Measurements from ENCODE around the gene TMIGD1. TPM values are rescaled to one million over a fixed set of nuclear protein-coding genes. Genes with fewer than 3 reads are reported as not detected.

The TMIGD1 gene
- total and polyA plus RNA-seq, 12 donors = not detected

DNA sequence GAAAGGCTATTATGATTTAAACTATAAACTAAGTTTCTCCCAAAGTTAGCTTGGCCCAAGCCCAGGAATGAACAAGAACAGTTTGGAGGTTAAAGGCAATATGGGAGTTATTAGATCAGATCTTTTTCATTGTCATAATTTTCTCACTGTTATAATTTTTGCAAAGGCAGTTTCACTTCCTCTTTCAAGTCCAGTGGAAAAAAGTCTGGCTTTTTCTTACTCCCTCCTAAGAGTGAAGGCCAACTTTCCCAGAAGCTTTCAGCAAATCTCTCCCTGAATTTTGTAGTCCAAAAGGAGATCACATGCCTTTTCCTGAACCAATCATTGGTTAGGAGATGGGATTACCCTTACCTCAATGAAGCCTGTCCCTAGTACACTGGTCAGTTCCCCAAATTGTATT is 33.0 kb downstream of the TMIGD1 start:
- Histone ChIP-seq H3K27ac (no peak overlapping the region), H3K4me3 (no peak overlapping the region), H3K4me1 (no peaks in the 10 kb centered on the region), H3K9me3 (peaks cover 0 to 7% (median 0%) of the 10 kb centered on the region in 11 donors), H3K27me3 (peaks cover 0 to 6% (median 0%) of the 10 kb centered on the region in 7 donors), H3K36me3 (no peaks in the 10 kb centered on the region)
- DNase-seq (no peak), ATAC-seq (no peak)
- TF ChIP-seq, protein P1, sequence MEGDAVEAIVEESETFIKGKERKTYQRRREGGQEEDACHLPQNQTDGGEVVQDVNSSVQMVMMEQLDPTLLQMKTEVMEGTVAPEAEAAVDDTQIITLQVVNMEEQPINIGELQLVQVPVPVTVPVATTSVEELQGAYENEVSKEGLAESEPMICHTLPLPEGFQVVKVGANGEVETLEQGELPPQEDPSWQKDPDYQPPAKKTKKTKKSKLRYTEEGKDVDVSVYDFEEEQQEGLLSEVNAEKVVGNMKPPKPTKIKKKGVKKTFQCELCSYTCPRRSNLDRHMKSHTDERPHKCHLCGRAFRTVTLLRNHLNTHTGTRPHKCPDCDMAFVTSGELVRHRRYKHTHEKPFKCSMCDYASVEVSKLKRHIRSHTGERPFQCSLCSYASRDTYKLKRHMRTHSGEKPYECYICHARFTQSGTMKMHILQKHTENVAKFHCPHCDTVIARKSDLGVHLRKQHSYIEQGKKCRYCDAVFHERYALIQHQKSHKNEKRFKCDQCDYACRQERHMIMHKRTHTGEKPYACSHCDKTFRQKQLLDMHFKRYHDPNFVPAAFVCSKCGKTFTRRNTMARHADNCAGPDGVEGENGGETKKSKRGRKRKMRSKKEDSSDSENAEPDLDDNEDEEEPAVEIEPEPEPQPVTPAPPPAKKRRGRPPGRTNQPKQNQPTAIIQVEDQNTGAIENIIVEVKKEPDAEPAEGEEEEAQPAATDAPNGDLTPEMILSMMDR (IDR thresholded peaks at IDR 0.05) = no peak
- intact Hi-C loops (cut with DNase I) = loop anchor here in 1 of 10 donors (5.0 kb wide), 1 partner anchor 36 kb away; no protein-coding TSS in a partner anchor

DNA sequence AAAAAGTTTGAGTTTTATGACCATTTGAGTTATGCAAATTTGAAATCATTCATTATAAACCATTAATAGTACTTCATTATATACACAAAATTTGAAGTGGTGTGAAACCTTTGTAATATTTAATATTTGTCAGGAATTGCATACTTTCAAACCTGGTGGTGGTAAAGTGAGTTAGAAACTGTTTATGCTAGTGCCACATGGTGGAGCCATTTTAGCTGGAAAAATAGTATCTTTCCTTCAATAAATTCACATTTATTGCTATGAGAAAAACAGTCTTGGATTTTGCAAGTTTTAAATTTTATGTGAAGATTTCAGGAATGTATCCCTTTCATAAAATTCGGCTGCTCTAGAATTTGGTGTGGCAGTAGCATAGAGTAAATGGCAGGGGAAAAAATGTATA is 34.9 kb downstream of the TMIGD1 start:
- Histone ChIP-seq H3K27me3 (no peaks in the 10 kb centered on the region), H3K27ac (no peak overlapping the region), H3K4me3 (no peak overlapping the region), H3K36me3 (no peaks in the 10 kb centered on the region), H3K4me1 (no peaks in the 10 kb centered on the region), H3K9me3 (peaks cover 0 to 7% (median 0%) of the 10 kb centered on the region in 11 donors)
- intact Hi-C loops (cut with DNase I) = loop anchor here in 1 of 10 donors (10.0 kb wide), 1 partner anchor 76 kb away; the partner anchor contains the start of gene CPD
- DNase-seq = no peak
- TF ChIP-seq, protein P1 (IDR thresholded peaks at IDR 0.05) = no peak
- no peak for ATAC-seq
- WGBS, 2 donors = 79 to 88% methylated on average over 1 of the region's 1 CpG

DNA sequence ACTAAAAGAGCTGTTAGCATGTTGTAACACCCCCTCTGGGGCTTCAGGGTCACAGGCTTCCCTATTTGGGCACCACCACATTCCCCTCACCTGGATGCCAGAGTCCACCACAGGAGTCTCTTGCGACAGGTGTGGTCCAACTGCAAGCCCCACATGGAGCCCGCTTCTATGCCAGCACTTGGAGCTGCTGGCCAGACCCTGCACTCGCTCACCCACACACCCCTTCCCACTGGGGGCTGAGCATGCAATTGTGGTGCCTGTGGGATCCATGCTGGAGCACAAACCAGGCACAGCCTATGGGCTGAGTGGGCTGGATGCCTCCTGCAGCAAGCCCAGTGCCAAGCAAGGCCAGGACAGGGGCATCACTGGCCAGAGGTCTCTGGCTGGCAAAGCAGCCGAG is 36.1 kb downstream of the TMIGD1 start:
- ATAC-seq (no peak), DNase-seq (no peak)
- H3K4me1 ChIP-seq = peaks cover 0 to under 1% (median 0%) of the 10 kb centered on the region in 9 donors
- peaks cover 0 to 7% (median 0%) of the 10 kb centered on the region in 11 donors for H3K9me3 ChIP-seq
- no peaks in the 10 kb centered on the region for H3K27me3 ChIP-seq
- H3K4me3 ChIP-seq = no peak overlapping the region
- TF ChIP-seq, protein P1 (IDR thresholded peaks at IDR 0.05) = no peak
- no peaks in the 10 kb centered on the region for H3K36me3 ChIP-seq
- H3K27ac ChIP-seq = no peak overlapping the region
- 93 to 95% methylated on average over 4 of the region's 4 CpGs for WGBS, 2 donors
- intact Hi-C loops (cut with DNase I) = loop anchor here in 1 of 10 donors (10.0 kb wide), 1 partner anchor 77 kb away; the partner anchor contains the start of gene CPD

DNA sequence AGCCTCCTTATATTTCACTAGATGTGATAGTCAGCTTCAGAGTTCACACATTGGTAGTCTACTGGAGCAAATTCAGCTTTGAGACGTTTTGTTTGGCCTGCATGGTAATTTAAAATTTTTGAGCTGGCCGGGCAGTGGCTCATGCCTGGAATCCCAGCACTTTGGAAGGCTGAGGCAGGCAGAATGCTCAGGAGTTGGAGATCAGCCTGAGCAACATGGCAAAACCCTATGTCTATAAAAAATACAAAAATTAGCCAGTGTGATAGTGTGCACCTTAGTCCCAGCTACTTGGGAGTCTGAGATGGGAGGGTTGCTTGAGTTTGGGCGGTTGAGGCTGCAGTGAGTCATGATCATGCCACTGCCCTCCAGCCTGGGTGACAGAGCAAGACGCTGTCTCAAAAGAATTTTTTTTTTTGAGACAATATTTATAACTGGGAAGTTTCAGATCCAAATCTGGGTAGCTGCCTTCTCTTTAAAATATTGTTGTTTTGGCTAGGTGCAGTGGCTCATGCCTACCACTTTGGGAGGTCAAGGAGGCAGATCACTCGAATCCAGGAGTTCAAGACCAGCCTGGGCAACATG is 37.3 kb downstream of the TMIGD1 start:
- TF ChIP-seq, protein P1 (IDR thresholded peaks at IDR 0.05) = no peak
- ATAC-seq = no peak
- H3K9me3 ChIP-seq = peaks cover 0 to 7% (median 0%) of the 10 kb centered on the region in 11 donors
- no peak overlapping the region for H3K4me3 ChIP-seq
- no peak overlapping the region for H3K27ac ChIP-seq
- WGBS, 2 donors = 74 to 75% methylated on average over 5 of the region's 5 CpGs
- H3K27me3 ChIP-seq = no peaks in the 10 kb centered on the region
- intact Hi-C loops (cut with DNase I) = loop anchor here in 1 of 10 donors (10.0 kb wide), 1 partner anchor 78 kb away; the partner anchor contains the start of gene CPD
- no peaks in the 10 kb centered on the region for H3K36me3 ChIP-seq
- DNase-seq = no peak
- peaks cover 0 to 7% (median 0%) of the 10 kb centered on the region in 9 donors for H3K4me1 ChIP-seq
